SK-N-SH (cell line): ENCODE data around the gene CELSR3. TPM values are rescaled to one million over a fixed set of nuclear protein-coding genes. Genes with fewer than 3 reads are reported as not detected.
A peak's percentile ranks its signal among the peaks of the same experiment; 100 is the strongest.

Source experiments
- CTCF ChIA-PET: fragments of 300-600, 350-600 bp; formaldehyde crosslinking; extraction: SDS; loops from one replicate; lab custom pipeline; 2021; lab: Yijun Ruan, JAX
- POLR2A ChIA-PET: fragments of 350-600 bp; sonication (Branson Sonifier 250); formaldehyde crosslinking; extraction: SDS; loops from one replicate; lab custom pipeline; 2020; ENCODE audit warnings: antibody characterized with exemption, inconsistent platforms; lab: Yijun Ruan, JAX
- DNase-seq: peaks from one replicate; pipeline ENCODE4 v3.0.0; 2012
- H2AFZ ChIP-seq: fragments of 200-600 bp; sonication (generic); 2 replicates; pipeline ENCODE4 v1.8.1; 2016; ENCODE audit warnings: antibody characterized with exemption, mild to moderate bottlenecking, low read depth
- H3F3A ChIP-seq: fragments of 200-600 bp; sonication (generic); replicated peaks from 2 replicates; pipeline ENCODE3; 2016; ENCODE audit warnings: antibody characterized with exemption, mild to moderate bottlenecking; ENCODE audit not compliant: insufficient read depth
- H3K27ac ChIP-seq, 2 experiments: fragments of 200-500 bp in 1 of 2; fragments of 200-600 bp in 1 of 2; sonication (Bioruptor generic) in 1 of 2; sonication (generic), shearing (Covaris generic) in 1 of 2; 2 replicates each; pipeline versions ENCODE4 v1.5.1 to v1.6.1; 2014 to 2016; ENCODE audit warnings: low read depth in 2 of 2, inconsistent platforms in 1 of 2, low read length in 1 of 2, mild to moderate bottlenecking in 1 of 2, mixed read lengths in 1 of 2
- H3K27me3 ChIP-seq: fragments of 200-600 bp; sonication (generic), shearing (Covaris generic); 2 replicates; pipeline ENCODE4 v1.6.1; 2016; ENCODE audit warnings: mixed run types; ENCODE audit not compliant: insufficient read depth
- H3K36me3 ChIP-seq, 2 experiments: fragments of 200-500 bp in 1 of 2; fragments of 200-600 bp in 1 of 2; sonication (Bioruptor generic) in 1 of 2; sonication (generic) in 1 of 2; replicated peaks in 1 of 2; 2 replicates each; pipeline versions ENCODE3 to v1.5.1; 2014 to 2016; ENCODE audit warnings: low read length in 1 of 2, mild to moderate bottlenecking in 1 of 2; ENCODE audit not compliant: insufficient read depth in 2 of 2, control insufficient read depth in 1 of 2
- H3K4me1 ChIP-seq, 2 experiments: fragments of 200-500 bp in 1 of 2; fragments of 200-600 bp in 1 of 2; sonication (Bioruptor generic) in 1 of 2; sonication (generic), shearing (Covaris generic) in 1 of 2; 2 replicates each; pipeline versions ENCODE4 v1.5.1 to v1.6.1; 2014 to 2016; ENCODE audit warnings: low read depth in 1 of 2, low read length in 1 of 2, mixed run types in 1 of 2; ENCODE audit not compliant: insufficient read depth in 2 of 2, control insufficient read depth in 1 of 2
- H3K4me2 ChIP-seq: fragments of 200-600 bp; sonication (generic), shearing (Covaris generic); 2 replicates; pipeline ENCODE4 v1.6.1; 2017; ENCODE audit warnings: mixed run types
- H3K4me3 ChIP-seq, 2 experiments: fragments of 200-500 bp in 1 of 2; fragments of 200-600 bp in 1 of 2; sonication (Bioruptor generic) in 1 of 2; sonication (generic), shearing (Covaris generic) in 1 of 2; 2 replicates each; pipeline versions ENCODE4 v1.5.1 to v1.8.1; 2014 to 2016; ENCODE audit warnings: low read depth in 2 of 2, inconsistent platforms in 1 of 2, low read length in 1 of 2, mild to moderate bottlenecking in 1 of 2, mixed read lengths in 1 of 2, moderate library complexity in 1 of 2
- H3K79me2 ChIP-seq: fragments of 200-600 bp; sonication (generic); 2 replicates; pipeline ENCODE4 v1.8.1; 2017; ENCODE audit warnings: mild to moderate bottlenecking; ENCODE audit not compliant: insufficient read depth
- H3K9ac ChIP-seq: fragments of 200-600 bp; sonication (generic); 2 replicates; pipeline ENCODE4 v1.6.1; 2017; ENCODE audit warnings: mixed run types
- H3K9me2 ChIP-seq: fragments of 200-600 bp; sonication (generic); 2 replicates; pipeline ENCODE4 v1.6.1; 2017; ENCODE audit warnings: mixed run types
- H3K9me3 ChIP-seq: fragments of 200-600 bp; sonication (generic); 2 replicates; pipeline ENCODE4 v1.6.1; 2017; ENCODE audit warnings: mixed run types, mild to moderate bottlenecking, moderate library complexity
- H4K20me1 ChIP-seq: fragments of 200-600 bp; sonication (generic); 2 replicates; pipeline ENCODE4 v1.6.1; 2017; ENCODE audit warnings: mild to moderate bottlenecking, mixed run types; ENCODE audit not compliant: insufficient read depth
- CHD2 ChIP-seq: fragments of 150-350 bp; IDR thresholded peaks from 2 replicates; pipeline ENCODE4 v1.6.1; 2018; ENCODE audit warnings: low read length; ENCODE audit not compliant: partially characterized antibody
- EP300 ChIP-seq, 2 experiments: IDR thresholded peaks; 2 replicates each; pipeline versions ENCODE4 v1.4.0 to v1.6.1; 2012; ENCODE audit warnings: borderline replicate concordance in 1 of 2, low read depth in 1 of 2, low read length in 1 of 2
- EZH2phosphoT487 ChIP-seq: fragments of 200-600 bp; sonication (generic); IDR thresholded peaks from 2 replicates; pipeline ENCODE4 v1.6.1; 2017; ENCODE audit warnings: low read depth, mixed run types, mild to moderate bottlenecking, antibody characterized with exemption, moderate library complexity, borderline replicate concordance
- FOSL2 ChIP-seq: IDR thresholded peaks from 2 replicates; pipeline ENCODE4 v1.4.0; 2012; ENCODE audit warnings: low read depth, mild to moderate bottlenecking, moderate library complexity, borderline replicate concordance
- FOXM1 ChIP-seq: IDR thresholded peaks from 2 replicates; pipeline ENCODE4 v1.4.0; 2012; ENCODE audit warnings: low read depth, mild to moderate bottlenecking
- GATA2 ChIP-seq: sonication (generic); formaldehyde crosslinking; IDR thresholded peaks from 2 replicates; pipeline ENCODE4 v1.5.0; 2020; ENCODE audit warnings: mild to moderate bottlenecking, missing genetic modification reagents
- IRF3 ChIP-seq: fragments of 150-350 bp; IDR thresholded peaks from 2 replicates; pipeline ENCODE4 v1.6.1; 2016; ENCODE audit warnings: mild to moderate bottlenecking, low read depth, low read length
- JUND ChIP-seq: IDR thresholded peaks from 2 replicates; pipeline ENCODE4 v1.4.0; 2012
- MAX ChIP-seq: IDR thresholded peaks from 2 replicates; pipeline ENCODE4 v1.4.0; 2012; ENCODE audit warnings: low read depth
- NFIC ChIP-seq: IDR thresholded peaks from 2 replicates; pipeline ENCODE4 v1.4.0; 2012; ENCODE audit warnings: borderline replicate concordance
- NRF1 ChIP-seq: IDR thresholded peaks from 2 replicates; pipeline ENCODE4 v1.6.1; 2012; ENCODE audit warnings: low read depth, mild to moderate bottlenecking, low read length
- PBX3 ChIP-seq: IDR thresholded peaks from 2 replicates; pipeline ENCODE4; 2012
- POLR2AphosphoS5 ChIP-seq: IDR thresholded peaks from 2 replicates; pipeline ENCODE4 v1.6.1; 2012; ENCODE audit warnings: low read depth, low read length
- RCOR1 ChIP-seq: fragments of 150-350 bp; IDR thresholded peaks from 2 replicates; pipeline ENCODE4 v1.6.1; 2017; ENCODE audit warnings: antibody characterized with exemption, low read length
- RFX5 ChIP-seq: IDR thresholded peaks from 2 replicates; pipeline ENCODE4 v1.6.1; 2012; ENCODE audit warnings: mild to moderate bottlenecking, improper control_type of control experiment, low read length
- RXRA ChIP-seq: IDR thresholded peaks from 2 replicates; pipeline ENCODE4 v1.4.0; 2012; ENCODE audit warnings: low read depth, mild to moderate bottlenecking, borderline replicate concordance
- TAF1 ChIP-seq: IDR thresholded peaks from 2 replicates; pipeline ENCODE4 v1.6.1; 2012; ENCODE audit warnings: low read depth, mild to moderate bottlenecking, low read length, moderate library complexity, borderline replicate concordance
- TCF12 ChIP-seq: IDR thresholded peaks from 2 replicates; pipeline ENCODE4 v1.4.0; 2012
- TEAD4 ChIP-seq: IDR thresholded peaks from 2 replicates; pipeline ENCODE4 v1.4.0; 2012; ENCODE audit warnings: mild to moderate bottlenecking, borderline replicate concordance; ENCODE audit not compliant: insufficient read depth
- USF1 ChIP-seq: IDR thresholded peaks from 2 replicates; pipeline ENCODE4 v1.4.0; 2012; ENCODE audit warnings: low read depth, borderline replicate concordance
- YY1 ChIP-seq: IDR thresholded peaks from 2 replicates; pipeline ENCODE4 v1.4.0; 2012; ENCODE audit warnings: low read depth, mild to moderate bottlenecking
- WGBS: methylation state at CpG from one replicate; pipeline ENCODE4 v1.1.6; 2017; ENCODE audit warnings: low lambda C conversion rate; 5-methylcytosine and 5-hydroxymethylcytosine counted together
- polyA plus RNA-seq, 3 experiments: library from polyadenylated mRNA; depleted of rRNA; stranded (reverse); fragments of >200 nt; gene quantifications; 2 replicates each; pipeline ENCODE4 v1.2.3, GENCODE V29; 2012

The CELSR3 gene
- polyA plus RNA-seq, 1 of the 3 experiments (the other 2 are of a cell fraction) = 11.7 TPM

- Histone ChIP-seq H3K79me2 (peaks cover 9% of the 10 kb centered on the region; the same call in 1 of the 2 replicates), H3K4me2 (no peak overlapping the region), H3K27me3 (no peaks in the 10 kb centered on the region), H3K9me2 (no peaks in the 10 kb centered on the region), H2AFZ (no peak overlapping the region), H3K27ac (no peak overlapping the region), H3K36me3 (peaks cover 0 to 40% of the 10 kb centered on the region in 2 experiments), H3K9me3 (no peaks in the 10 kb centered on the region), H4K20me1 (0 out of 2 replicates have a peak, but pooled peaks cover 4% of the 10 kb centered on the region), H3F3A (no peaks in the 10 kb centered on the region), H3K4me1 (peaks cover 11 to 14% of the 10 kb centered on the region in 2 experiments), H3K4me3 (no peak overlapping the region), H3K9ac (no peak overlapping the region)
- CTCF ChIA-PET = interaction anchor here (0.9 to 1.2 kb wide), 2 partner anchors 14 to 15 kb away, joined by 3 to 5 read pairs; no protein-coding TSS in a partner anchor
- 93% methylated on average over 9 of the region's 24 CpGs for WGBS
- POLR2A ChIA-PET = no interaction called here
- no peak for TF ChIP-seq MAX
- TF ChIP-seq NFIC = no peak
- no peak for TF ChIP-seq TEAD4
- TF ChIP-seq IRF3 = no peak
- TF ChIP-seq GATA2 = no peak
- no peak for TF ChIP-seq YY1
- TF ChIP-seq EZH2phosphoT487 = no peak
- TF ChIP-seq TAF1 = no peak
- no peak for DNase-seq
These were observed 16.1 kb upstream of the CELSR3 start for GRCh38 chr3:48678566-48679380.

GRCh38 chr3:48678056-48678455 is 15.4 kb upstream of the CELSR3 start:
- Histone ChIP-seq H3F3A (peaks cover 4% of the 10 kb centered on the region), H3K4me1 (peaks cover 4 to 6% of the 10 kb centered on the region in 2 experiments; a peak in 3 of 4 replicates), H3K9me3 (no peaks in the 10 kb centered on the region), H3K27ac (no peak overlapping the region), H3K4me2 (no peak overlapping the region), H3K27me3 (no peaks in the 10 kb centered on the region), H3K79me2 (0 out of 2 replicates have a peak, but pooled peaks cover 3% of the 10 kb centered on the region), H4K20me1 (0 out of 2 replicates have a peak, but pooled peaks cover 4% of the 10 kb centered on the region), H3K4me3 (no peak overlapping the region), H3K9ac (no peak overlapping the region), H3K36me3 (peaks cover 0 to 40% of the 10 kb centered on the region in 2 experiments), H2AFZ (no peak overlapping the region), H3K9me2 (no peaks in the 10 kb centered on the region)
- 61% methylated on average over 4 of the region's 4 CpGs for WGBS
- POLR2A ChIA-PET = no interaction called here
- DNase-seq = no peak
- CTCF ChIA-PET = interaction anchor here (1.2 kb wide), 1 partner anchor 14 kb away, joined by 5 read pairs; no protein-coding TSS in a partner anchor
- no peak for TF ChIP-seq FOXM1
- TF ChIP-seq FOSL2 = no peak
- no peak for TF ChIP-seq RCOR1
- TF ChIP-seq RXRA = no peak
- TF ChIP-seq IRF3 = no peak
- TF ChIP-seq TCF12 = peak; percentile 72
- no peak for TF ChIP-seq POLR2AphosphoS5
- TF ChIP-seq EP300 (IDR thresholded peaks at IDR 0.05; ENCODE audit: borderline replicate concordance in 1 of 2, low read depth in 1 of 2, low read length in 1 of 2) = no peak
- TF ChIP-seq MAX = no peak
- no peak for TF ChIP-seq USF1
- TF ChIP-seq NFIC = peak; percentile 39; the same call in 1 of the 2 replicates
- no peak for TF ChIP-seq TEAD4
- no peak for TF ChIP-seq CHD2
- no peak for TF ChIP-seq YY1
- TF ChIP-seq NRF1 = no peak
- TF ChIP-seq RFX5 = no peak
- no peak for TF ChIP-seq EZH2phosphoT487
- TF ChIP-seq JUND = no peak
- no peak for TF ChIP-seq GATA2
- TF ChIP-seq PBX3 = peak; percentile 35; the same call in 1 of the 2 replicates
